DMS114 treated with DMSO at 0.1 percent for 48 hours (cell line): Measurements from ENCODE around the gene GPR108.
"Not testable (repeated sequence)": the region's sequence is repeated elsewhere in the genome, so short reads cannot be mapped to it uniquely, and the experiment has no call there.

ENCODE experiments used
- DNase-seq: peaks from one replicate; lab custom pipeline; 2025; ENCODE audit not compliant: unreplicated experiment; lab: John Stamatoyannopoulos, UW

GPR108 gene

DNA sequence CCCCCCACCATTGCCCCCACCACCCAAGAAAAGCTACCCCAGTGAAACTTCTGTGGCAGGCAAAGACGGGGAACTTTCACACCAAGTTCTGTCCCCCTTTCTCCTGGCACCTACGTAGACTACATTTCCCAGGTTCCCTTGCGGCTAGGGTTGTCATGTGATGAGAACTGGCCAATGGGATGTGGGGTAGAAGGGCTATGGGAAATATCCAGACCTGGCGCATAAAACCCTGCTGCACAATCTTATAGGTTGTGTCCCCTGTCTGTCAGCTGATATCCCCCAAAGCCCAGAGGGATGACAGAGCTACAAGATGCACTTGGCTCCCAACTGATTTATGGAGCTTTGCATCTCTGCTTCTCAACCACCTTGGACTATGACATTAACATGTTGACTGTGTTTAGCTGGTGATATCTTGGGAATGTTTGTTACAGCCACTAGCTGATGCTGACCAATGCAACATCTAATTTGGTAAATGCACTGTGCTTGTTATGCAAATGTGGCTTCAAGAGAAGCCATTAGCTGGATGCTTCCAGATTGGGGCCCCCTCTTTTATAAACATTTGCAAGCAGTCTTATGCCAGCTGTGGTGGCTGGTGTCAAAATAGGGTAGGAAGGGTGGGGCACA is 23.8 kb upstream of the GPR108 start:
- no peak for DNase-seq

DNA sequence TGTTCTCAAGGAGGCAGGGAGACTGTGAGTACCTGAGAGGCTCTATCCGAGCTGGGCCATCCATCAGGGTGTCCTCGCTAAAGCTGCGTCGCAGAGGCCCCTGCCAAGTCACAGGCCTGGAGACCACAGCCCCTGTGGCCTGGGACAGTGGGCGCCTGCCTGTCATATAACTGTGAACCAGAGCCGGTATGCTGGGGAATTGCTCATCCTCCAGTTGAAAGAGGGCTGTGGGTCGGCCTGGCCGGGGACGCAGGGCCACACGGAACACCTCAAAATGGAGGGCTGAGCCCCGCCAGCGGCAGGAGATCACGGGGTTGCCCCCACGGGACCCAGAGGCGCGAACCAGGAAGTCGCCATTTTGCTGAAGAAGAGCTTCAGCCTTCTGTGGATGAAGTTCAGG is 23.2 kb upstream of the GPR108 start:
- no peak for DNase-seq

DNA sequence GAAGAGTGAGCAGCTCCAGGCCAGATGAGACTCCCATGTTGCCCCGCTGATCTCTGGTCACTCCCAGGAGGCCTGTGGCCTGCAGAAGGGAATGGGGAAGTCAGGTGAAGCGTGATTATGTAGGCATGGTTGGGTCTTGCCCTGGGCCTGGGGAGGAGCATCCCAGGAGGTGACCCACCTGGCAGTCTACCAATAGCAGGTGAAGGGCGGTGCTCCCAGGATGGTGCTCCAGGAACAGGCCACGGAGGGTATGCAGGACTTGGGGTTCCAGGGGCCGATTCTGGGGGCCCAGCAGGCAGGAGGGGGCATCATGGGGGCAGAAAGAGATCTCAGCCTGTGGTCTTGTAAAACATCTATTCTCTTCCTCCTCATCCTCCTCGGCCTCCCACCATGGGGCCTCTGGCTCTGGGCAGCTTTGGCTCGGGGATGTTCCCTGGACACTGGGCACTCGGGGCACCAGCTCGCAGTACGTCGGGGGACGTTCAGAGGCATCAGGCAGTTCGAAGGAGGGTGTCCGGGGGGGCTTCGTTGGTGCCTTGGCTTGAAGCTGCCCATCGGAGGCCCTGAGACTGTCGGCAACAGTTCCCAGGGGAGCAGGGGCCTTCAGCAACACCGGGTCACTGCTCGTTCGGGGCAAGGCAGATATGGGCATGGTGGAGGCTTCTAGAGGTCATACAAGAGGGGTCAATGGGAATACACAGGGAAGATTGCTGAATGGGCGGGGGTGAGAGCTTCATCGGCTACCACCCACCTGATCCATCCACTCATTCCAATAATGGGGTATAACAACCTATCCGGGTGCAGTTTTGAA is 17.5 kb upstream of the GPR108 start:
- DNase-seq = no peak

DNA sequence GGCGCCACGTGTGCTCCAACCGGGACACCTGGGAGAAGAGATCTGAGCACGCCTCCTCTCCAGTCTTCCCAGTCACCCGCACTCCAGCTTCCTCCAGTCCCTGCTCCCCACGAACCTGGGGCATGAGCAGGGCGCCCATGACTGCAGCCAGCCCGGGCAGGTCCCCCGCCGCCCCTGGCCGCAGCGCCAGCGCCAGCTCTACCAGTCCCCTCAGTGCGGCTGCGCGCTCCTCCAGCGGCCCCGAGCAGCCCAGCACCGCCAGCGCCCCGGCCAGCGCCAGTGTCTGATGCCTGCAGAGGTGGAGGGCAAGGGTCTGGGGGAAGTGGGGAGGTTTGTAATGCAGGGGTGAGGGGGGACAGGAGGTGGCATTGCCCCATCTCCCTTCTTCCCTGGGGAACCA is 16.8 kb upstream of the GPR108 start:
- DNase-seq = no peak

- peak; percentile 80 for DNase-seq
Observed at GRCh38 chr19:6753178-6754031, 16.0 kb upstream of the GPR108 start.

- DNase-seq = no peak
Observed at GRCh38 chr19:6752256-6753177, 15.1 kb upstream of the GPR108 start.

- no peak for DNase-seq
Observed at GRCh38 chr19:6751189-6751588, 13.8 kb upstream of the GPR108 start.

GRCh38 chr19:6750062-6750461 is 12.7 kb upstream of the GPR108 start:
- no peak for DNase-seq

DNA sequence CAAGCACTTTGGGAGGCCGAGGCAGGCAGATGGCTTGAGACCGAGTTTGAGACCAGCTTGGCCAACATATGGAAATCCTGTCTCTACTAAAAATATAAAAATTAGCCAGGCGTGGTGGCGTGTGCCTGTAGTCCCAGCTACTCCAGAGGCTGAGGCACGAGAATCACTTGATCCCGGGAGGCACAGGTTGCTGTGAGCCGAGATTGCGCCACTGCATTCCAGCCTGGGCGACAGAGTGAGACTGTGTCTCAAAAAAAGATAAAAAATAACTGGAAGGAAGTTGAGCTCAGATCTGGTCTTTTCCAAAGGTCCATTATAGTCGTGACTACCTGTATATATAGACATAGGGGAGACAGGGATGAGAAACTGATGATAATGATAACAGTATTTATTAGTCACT is 11.2 kb upstream of the GPR108 start:
- not testable (repeated sequence) for DNase-seq

GRCh38 chr19:6745965-6746364 is 8.6 kb upstream of the GPR108 start:
- no peak for DNase-seq

- no peak for DNase-seq
Observed at GRCh38 chr19:6744381-6745301, 7.3 kb upstream of the GPR108 start.

GRCh38 chr19:6743714-6744380 is 6.5 kb upstream of the GPR108 start:
- DNase-seq = no peak

GRCh38 chr19:6743066-6743465 is 5.7 kb upstream of the GPR108 start:
- no peak for DNase-seq

DNA sequence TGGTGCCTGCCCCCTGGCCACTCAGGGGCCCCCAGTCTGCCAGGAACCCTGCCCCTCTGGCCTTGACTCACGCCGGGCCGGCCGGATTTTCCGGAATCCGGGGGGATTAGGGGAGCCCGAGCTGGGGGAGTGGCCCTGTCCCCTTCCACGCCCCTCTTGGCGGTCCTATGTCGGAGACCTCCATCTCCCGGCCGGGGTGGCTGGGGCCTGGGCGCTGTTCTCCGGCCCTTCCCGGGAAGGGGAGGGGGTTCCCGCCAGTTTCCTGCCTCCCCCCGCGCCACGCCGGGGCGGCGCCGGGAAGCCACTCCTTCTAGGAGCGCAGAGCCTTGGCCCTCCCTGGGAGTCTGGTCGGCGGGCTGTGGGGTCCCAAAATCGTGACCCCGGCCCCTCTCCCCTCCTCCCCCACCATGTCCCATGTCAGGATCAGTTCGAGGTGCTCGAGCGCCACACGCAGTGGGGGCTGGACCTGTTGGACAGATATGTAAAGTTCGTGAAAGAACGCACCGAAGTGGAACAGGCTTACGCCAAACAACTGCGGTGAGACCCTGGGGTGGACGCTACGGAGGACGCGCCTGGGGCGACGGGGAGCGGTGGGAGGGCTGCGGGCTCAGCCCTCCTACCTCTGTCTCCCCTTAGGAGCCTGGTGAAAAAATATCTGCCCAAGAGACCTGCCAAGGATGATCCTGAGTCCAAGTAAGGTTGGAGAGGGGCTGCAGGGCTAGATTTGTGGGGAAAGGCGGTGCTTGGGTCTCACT is 3.4 kb upstream of the GPR108 start:
- DNase-seq = no peak

GRCh38 chr19:6739883-6740588 is 2.7 kb upstream of the GPR108 start:
- DNase-seq = no peak

DNA sequence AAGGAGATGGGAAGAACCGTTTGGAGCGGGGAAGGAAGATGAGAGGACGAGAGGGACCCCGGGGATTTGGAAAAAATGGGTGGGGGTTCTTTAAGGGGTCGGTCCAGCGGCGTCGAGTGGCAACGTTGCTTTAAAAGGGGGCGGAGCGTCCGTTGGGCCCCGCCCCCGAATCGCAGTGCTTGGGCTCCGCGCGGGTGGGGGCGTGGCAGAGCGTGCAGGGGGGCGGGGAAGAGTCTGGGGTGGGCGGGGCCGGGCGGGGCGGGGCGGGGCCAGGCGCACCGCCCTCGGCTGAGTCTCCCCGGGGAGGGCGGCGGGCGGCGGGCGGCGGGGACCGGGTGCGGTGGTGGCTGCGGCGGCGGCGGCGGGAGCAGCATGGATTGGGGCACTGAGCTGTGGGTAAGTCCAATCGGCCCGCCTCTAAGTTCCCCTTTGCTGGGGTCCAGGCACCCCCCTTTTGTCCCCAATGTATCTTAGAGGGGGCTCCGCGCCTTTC is 2.1 kb upstream of the GPR108 start, which contains the start of gene TRIP10:
TSS of gene TRIP10 (plus strand) at position 291 of the 493 bp plus-strand sequence. CDS start at position 373, 82 bp downstream.
- DNase-seq = peak; percentile 65

DNA sequence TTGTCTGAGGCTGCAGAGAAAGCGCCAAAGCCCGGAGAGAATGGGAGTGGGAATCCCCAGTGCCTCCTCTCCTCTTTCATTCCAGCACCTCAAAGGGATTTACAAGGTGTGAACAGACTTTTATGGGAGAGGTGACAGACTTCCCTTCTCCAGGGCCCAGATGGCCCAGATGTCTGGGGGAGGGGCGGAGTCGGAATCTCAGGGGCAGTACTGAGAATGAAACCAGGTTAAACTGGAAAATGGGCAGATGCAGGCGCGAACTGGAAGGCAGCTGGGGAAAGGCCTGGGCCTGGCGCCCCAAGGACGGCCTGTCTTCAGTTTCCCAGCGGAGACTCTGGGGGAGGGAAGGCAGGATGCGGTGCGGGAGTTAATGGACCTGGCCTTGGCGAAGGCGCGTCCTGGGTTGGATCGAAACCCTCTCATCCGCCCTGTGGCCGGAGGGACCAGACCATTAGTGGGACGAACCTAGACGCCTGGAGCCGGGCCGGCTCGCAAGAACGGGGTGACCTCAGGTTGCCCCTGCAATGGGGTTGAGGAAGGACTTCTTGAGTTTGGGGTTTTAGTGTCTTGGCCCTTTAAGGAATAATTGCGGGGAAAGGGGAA is 1.5 kb upstream of the GPR108 start:
- peak; percentile 21 for DNase-seq
